Erythroblast (primary cell): Measurements from ENCODE around the gene PDGFRB.

Experiments
- GATA1 ChIP-seq: IDR thresholded peaks from 2 replicates; pipeline ENCODE4 v1.6.1; 2011; ENCODE audit warnings: low read depth, mild to moderate bottlenecking, control low read depth, low read length, moderate library complexity
- POLR2A ChIP-seq: IDR thresholded peaks from 2 replicates; pipeline ENCODE4 v1.6.1; 2011; ENCODE audit warnings: mild to moderate bottlenecking, low read length

GRCh38 chr5:150153957-150154617 lies 1.6 kb downstream of the PDGFRB start:
- TF ChIP-seq POLR2A (no peak), GATA1 (no peak)
